Neuronal stem cell (in vitro differentiated cells): ENCODE results near the gene ESYT2.

ENCODE experiments used
- DNase-seq: peaks from one replicate; pipeline ENCODE4 v3.0.0-alpha.2; 2013; ENCODE audit warnings: low spot score
- H2AFZ ChIP-seq: one replicate; pipeline ENCODE4 v1.6.1; 2013; ENCODE audit warnings: mild to moderate bottlenecking, low read length, inconsistent platforms
- H2AK5ac ChIP-seq: 2 replicates; pipeline ENCODE4 v1.6.1; 2013; ENCODE audit warnings: low read depth, mild to moderate bottlenecking, inconsistent platforms, low read length, moderate library complexity, mixed read lengths
- H2BK120ac ChIP-seq: 2 replicates; pipeline ENCODE4 v1.6.1; 2013; ENCODE audit warnings: low read depth, mild to moderate bottlenecking, inconsistent platforms, low read length, moderate library complexity, mixed read lengths
- H2BK12ac ChIP-seq: one replicate; pipeline ENCODE4 v1.6.1; 2013; ENCODE audit warnings: low read length, inconsistent platforms
- H2BK15ac ChIP-seq: 2 replicates; pipeline ENCODE4 v1.6.1; 2013; ENCODE audit warnings: mild to moderate bottlenecking, low read length, inconsistent platforms, mixed read lengths
- H2BK5ac ChIP-seq: one replicate; pipeline ENCODE4 v1.6.1; 2013; ENCODE audit warnings: inconsistent platforms, mild to moderate bottlenecking, low read length, moderate library complexity
- H3K14ac ChIP-seq: one replicate; pipeline ENCODE4 v1.6.1; 2013; ENCODE audit warnings: low read length, inconsistent platforms
- H3K18ac ChIP-seq: 2 replicates; pipeline ENCODE4 v1.6.1; 2013; ENCODE audit warnings: low read length, inconsistent platforms
- H3K23ac ChIP-seq: 2 replicates; pipeline ENCODE4 v1.6.1; 2013; ENCODE audit warnings: low read depth, mild to moderate bottlenecking, mixed read lengths, low read length, inconsistent platforms; ENCODE audit not compliant: poor library complexity
- H3K27ac ChIP-seq: replicated peaks from 3 replicates; pipeline ENCODE4 v1.5.1; 2013; ENCODE audit warnings: low read length, inconsistent platforms
- H3K27me3 ChIP-seq, 3 experiments: 2 replicates each; pipeline ENCODE4 v1.6.1; 2013; ENCODE audit warnings: low read length in 3 of 3, mild to moderate bottlenecking in 2 of 3, inconsistent platforms in 1 of 3, low read depth in 1 of 3, mixed read lengths in 1 of 3, moderate library complexity in 1 of 3; ENCODE audit not compliant: control insufficient read depth in 3 of 3, insufficient read depth in 3 of 3
- H3K36me3 ChIP-seq, 2 donors: replicated peaks in 1 of 2; 2 replicates each; pipeline ENCODE4 v1.6.1; 2013; ENCODE audit warnings: low read length in 2 of 2; ENCODE audit not compliant: control insufficient read depth in 2 of 2, insufficient read depth in 2 of 2
- H3K4ac ChIP-seq: 2 replicates; pipeline ENCODE4 v1.6.1; 2013; ENCODE audit warnings: inconsistent platforms, mild to moderate bottlenecking, low read length, moderate library complexity
- H3K4me1 ChIP-seq, 2 donors: 1 replicate in 1 of 2; 2 replicates in 1 of 2; pipeline ENCODE4 v1.6.1; 2013; ENCODE audit warnings: low read length in 2 of 2, low read depth in 1 of 2; ENCODE audit not compliant: control insufficient read depth in 2 of 2, insufficient read depth in 1 of 2
- H3K4me2 ChIP-seq: one replicate; pipeline ENCODE4 v1.6.1; 2013; ENCODE audit warnings: mild to moderate bottlenecking, low read length, inconsistent platforms; ENCODE audit not compliant: insufficient read depth, poor library complexity, severe bottlenecking
- H3K4me3 ChIP-seq, 2 donors: 2 replicates each; pipeline ENCODE4 v1.5.1; 2013; ENCODE audit warnings: low read length in 2 of 2, mild to moderate bottlenecking in 2 of 2, inconsistent platforms in 1 of 2, moderate library complexity in 1 of 2
- H3K79me1 ChIP-seq: one replicate; pipeline ENCODE4 v1.6.1; 2013; ENCODE audit warnings: low read depth, mild to moderate bottlenecking, inconsistent platforms, low read length, moderate library complexity
- H3K9ac ChIP-seq: one replicate; pipeline ENCODE4 v1.6.1; 2013; ENCODE audit warnings: mild to moderate bottlenecking, low read depth, low read length, inconsistent platforms; ENCODE audit not compliant: poor library complexity
- H3K9me3 ChIP-seq, 2 donors: replicated peaks in 1 of 2; 2 replicates each; pipeline versions ENCODE3 to v1.6.1; 2013; ENCODE audit warnings: low read length in 2 of 2, mild to moderate bottlenecking in 2 of 2, inconsistent platforms in 1 of 2, low read depth in 1 of 2, mixed read lengths in 1 of 2, moderate library complexity in 1 of 2; ENCODE audit not compliant: control insufficient read depth in 2 of 2, insufficient read depth in 1 of 2
- H4K8ac ChIP-seq: one replicate; pipeline ENCODE4 v1.6.1; 2013; ENCODE audit warnings: low read depth, mild to moderate bottlenecking, inconsistent platforms, low read length, moderate library complexity
- H4K91ac ChIP-seq: one replicate; pipeline ENCODE4 v1.6.1; 2013; ENCODE audit warnings: low read length, low read depth, mild to moderate bottlenecking, inconsistent platforms; ENCODE audit not compliant: poor library complexity
- WGBS, 2 donors: extraction: QIAGEN DNeasy Blood & Tissue Kit; methylation state at CpG; one replicate each; pipeline ENCODE4 v1.1.7; 2013; ENCODE audit warnings: missing lambda C conversion rate in 2 of 2, mixed read lengths in 1 of 2; ENCODE audit not compliant: insufficient read length in 2 of 2, insufficient replicate concordance in 1 of 2; ENCODE audit errors: extremely low coverage in 2 of 2; 5-methylcytosine and 5-hydroxymethylcytosine counted together

ESYT2 gene

GRCh38 chr7:158766570-158767281 lies 62.6 kb downstream of the ESYT2 start:
- H2AK5ac ChIP-seq, result no peak overlapping the region
- H3K79me1 ChIP-seq, result no peaks in the 10 kb centered on the region
- no peak overlapping the region for H3K18ac ChIP-seq
- H3K9me3 ChIP-seq, result no peaks in the 10 kb centered on the region
- H3K4me1 ChIP-seq, result no peaks in the 10 kb centered on the region
- WGBS, 2 donors, result no CpG with 5 or more reads among the region's 6 CpGs
- no peak overlapping the region for H3K14ac ChIP-seq
- H3K27ac ChIP-seq, result no peak overlapping the region
- no peak overlapping the region for H3K4me3 ChIP-seq
- no peak overlapping the region for H2BK5ac ChIP-seq
- no peak overlapping the region for H3K9ac ChIP-seq
- H3K4ac ChIP-seq, result no peak overlapping the region
- H3K27me3 ChIP-seq, result no peaks in the 10 kb centered on the region
- H3K23ac ChIP-seq, result no peak overlapping the region
- no peak for DNase-seq
- H2AFZ ChIP-seq, result no peak overlapping the region
- peaks cover 9 to 25% of the 10 kb centered on the region in 2 donors for H3K36me3 ChIP-seq
- no peak overlapping the region for H3K4me2 ChIP-seq
- H2BK120ac ChIP-seq, result no peak overlapping the region
- no peak overlapping the region for H2BK15ac ChIP-seq
- no peak overlapping the region for H4K91ac ChIP-seq
- no peak overlapping the region for H4K8ac ChIP-seq
- no peak overlapping the region for H2BK12ac ChIP-seq

GRCh38 chr7:158765020-158765419 lies 64.3 kb downstream of the ESYT2 start:
- Histone ChIP-seq H3K23ac (no peak overlapping the region), H3K14ac (no peak overlapping the region), H2BK15ac (no peak overlapping the region), H3K4me3 (no peak overlapping the region), H3K79me1 (no peaks in the 10 kb centered on the region), H3K27me3 (no peaks in the 10 kb centered on the region), H2BK120ac (no peak overlapping the region), H4K91ac (no peak overlapping the region), H4K8ac (no peak overlapping the region), H3K27ac (no peak overlapping the region), H3K9me3 (no peaks in the 10 kb centered on the region), H3K4me1 (no peaks in the 10 kb centered on the region), H2AFZ (no peak overlapping the region), H3K18ac (no peak overlapping the region), H3K4me2 (no peak overlapping the region), H3K36me3 (peaks cover 10 to 34% of the 10 kb centered on the region in 2 donors), H3K4ac (no peak overlapping the region), H2AK5ac (no peak overlapping the region), H3K9ac (no peak overlapping the region), H2BK5ac (no peak overlapping the region), H2BK12ac (no peak overlapping the region)
- no peak for DNase-seq
- no CpG with 5 or more reads among the region's 7 CpGs for WGBS, 2 donors

- Histone ChIP-seq H2BK120ac (no peak overlapping the region), H2AK5ac (no peak overlapping the region), H3K9me3 (no peaks in the 10 kb centered on the region), H4K8ac (no peak overlapping the region), H3K23ac (no peak overlapping the region), H3K9ac (no peak overlapping the region), H4K91ac (no peak overlapping the region), H3K27ac (no peak overlapping the region), H2BK12ac (no peak overlapping the region), H3K18ac (no peak overlapping the region), H3K4me2 (no peak overlapping the region), H3K36me3 (peaks cover 12 to 49% of the 10 kb centered on the region in 2 donors), H2BK15ac (no peak overlapping the region), H2AFZ (no peak overlapping the region), H3K4ac (no peak overlapping the region), H3K14ac (no peak overlapping the region), H3K4me1 (no peaks in the 10 kb centered on the region), H3K27me3 (no peaks in the 10 kb centered on the region), H2BK5ac (no peak overlapping the region), H3K4me3 (no peak overlapping the region), H3K79me1 (no peaks in the 10 kb centered on the region)
- no peak for DNase-seq
- no CpG with 5 or more reads among the region's 14 CpGs for WGBS, 2 donors
These were observed 65.8 kb downstream of the ESYT2 start for GRCh38 chr7:158763454-158764033.

- peaks cover 11 to 55% of the 10 kb centered on the region in 2 donors for H3K36me3 ChIP-seq
- no peak overlapping the region for H3K4me3 ChIP-seq
- no peak overlapping the region for H4K8ac ChIP-seq
- H3K4me1 ChIP-seq, result no peaks in the 10 kb centered on the region
- no peak overlapping the region for H2BK120ac ChIP-seq
- no peak overlapping the region for H2BK5ac ChIP-seq
- H3K4ac ChIP-seq, result no peak overlapping the region
- H2AK5ac ChIP-seq, result no peak overlapping the region
- DNase-seq, result no peak
- no peak overlapping the region for H3K18ac ChIP-seq
- H3K27ac ChIP-seq, result no peak overlapping the region
- H4K91ac ChIP-seq, result no peak overlapping the region
- H2BK12ac ChIP-seq, result peak overlapping the region; percentile 4
- H2BK15ac ChIP-seq, result no peak overlapping the region
- H3K9ac ChIP-seq, result no peak overlapping the region
- no peaks in the 10 kb centered on the region for H3K9me3 ChIP-seq
- no peaks in the 10 kb centered on the region for H3K27me3 ChIP-seq
- no CpG with 5 or more reads among the region's 12 CpGs for WGBS, 2 donors
- H3K4me2 ChIP-seq, result no peak overlapping the region
- H3K14ac ChIP-seq, result no peak overlapping the region
- H3K79me1 ChIP-seq, result no peaks in the 10 kb centered on the region
- H2AFZ ChIP-seq, result no peak overlapping the region
- no peak overlapping the region for H3K23ac ChIP-seq
These were observed 67.4 kb downstream of the ESYT2 start for GRCh38 chr7:158761945-158762344.
